HepG2 (cell line): ENCODE results near the gene NFYC. TPM values are rescaled to one million over a fixed set of nuclear protein-coding genes. Genes with fewer than 3 reads are reported as not detected.

ENCODE experiments used
- ATAC-seq: fragments of 200-7000 bp; cut with Tn5 transposase; 3 replicates; pipeline ENCODE4 v1.9.1; 2020; ENCODE audit warnings: mild to moderate bottlenecking, moderate library complexity
- BruUV-seq: library from RNA; stranded (reverse); fragments of 400-500 nt; replicated peaks from 2 replicates; lab custom pipeline; 2021; lab: Mats Ljungman, UMichigan
- CTCF ChIA-PET: fragments of 300-600 bp; formaldehyde crosslinking; extraction: SDS; loops from one replicate; lab custom pipeline; 2021; ENCODE audit warnings: low total read pairs, inconsistent platforms, low intra/inter-chr PET ratio; lab: Yijun Ruan, JAX
- POLR2A ChIA-PET: fragments of 350-600 bp; sonication (Branson Sonifier 250); formaldehyde crosslinking; loops from one replicate; lab custom pipeline; 2020; ENCODE audit warnings: antibody characterized with exemption, inconsistent platforms; lab: Yijun Ruan, JAX
- DNase-seq: peaks from one replicate; pipeline ENCODE4 v3.0.0-alpha.2; 2015; ENCODE audit warnings: low spot score
- FAIRE-seq: peaks from 3 replicates; lab custom pipeline; 2011; peaks lifted over from hg19 to GRCh38; lab: Jason Lieb, UNC
- H2AFZ ChIP-seq: one replicate; pipeline ENCODE4 v1.6.1; 2011; ENCODE audit warnings: low read length, inconsistent platforms
- H3K27ac ChIP-seq: fragments of 300-600 bp; 3 replicates; pipeline ENCODE4 v1.8.0; 2011; ENCODE audit warnings: mixed run types, mild to moderate bottlenecking, mixed read lengths, low read length, inconsistent platforms; ENCODE audit not compliant: insufficient read depth; ENCODE audit errors: extremely low read length
- H3K27me3 ChIP-seq, 2 experiments: fragments of 200-600 bp in 1 of 2; 2 replicates in 1 of 2; 3 replicates in 1 of 2; pipeline versions ENCODE4 v1.6.0 to v1.8.0; 2011; ENCODE audit warnings: low read length in 2 of 2, mild to moderate bottlenecking in 2 of 2, moderate library complexity in 2 of 2, inconsistent platforms in 1 of 2; ENCODE audit not compliant: insufficient read depth in 2 of 2, control insufficient read depth in 1 of 2
- H3K36me3 ChIP-seq, 2 experiments: fragments of 200-600 bp in 1 of 2; replicated peaks in 1 of 2; 2 replicates in 1 of 2; 3 replicates in 1 of 2; pipeline versions ENCODE4 v1.5.1 to v1.8.0; 2011; ENCODE audit warnings: low read length in 2 of 2, inconsistent platforms in 1 of 2; ENCODE audit not compliant: insufficient read depth in 2 of 2, control insufficient read depth in 1 of 2
- H3K4me1 ChIP-seq: 2 replicates; pipeline ENCODE4 v1.5.1; 2012; ENCODE audit warnings: low read length, inconsistent platforms; ENCODE audit not compliant: insufficient read depth
- H3K4me2 ChIP-seq: 2 replicates; pipeline ENCODE4 v1.6.0; 2011; ENCODE audit warnings: low read depth, low read length, inconsistent platforms
- H3K4me3 ChIP-seq, 3 experiments: fragments of 200-600 bp in 1 of 3; sonication (generic), shearing (Covaris generic) in 1 of 3; replicated peaks in 1 of 3; 2 replicates each; pipeline ENCODE4 v1.5.1; 2011 to 2016; ENCODE audit warnings: low read length in 3 of 3, inconsistent platforms in 2 of 3, low read depth in 2 of 3, mild to moderate bottlenecking in 2 of 3, control low read depth in 1 of 3, mixed read lengths in 1 of 3; ENCODE audit not compliant: insufficient read depth in 1 of 3
- H3K79me2 ChIP-seq: one replicate; pipeline ENCODE4 v1.6.1; 2011; ENCODE audit warnings: low read length, inconsistent platforms; ENCODE audit not compliant: insufficient read depth
- H3K9ac ChIP-seq: 2 replicates; pipeline ENCODE4 v1.6.0; 2011; ENCODE audit warnings: mild to moderate bottlenecking, low read depth, low read length, inconsistent platforms; ENCODE audit not compliant: insufficient read depth
- H3K9me3 ChIP-seq: 2 replicates; pipeline ENCODE4 v1.5.1; 2012; ENCODE audit warnings: mild to moderate bottlenecking, low read length
- H4K20me1 ChIP-seq: 2 replicates; pipeline ENCODE4 v1.6.0; 2011; ENCODE audit warnings: inconsistent platforms, mild to moderate bottlenecking, low read length, moderate library complexity; ENCODE audit not compliant: insufficient read depth
- AHDC1 ChIP-seq: sonication (generic); formaldehyde crosslinking; IDR thresholded peaks from 2 replicates; pipeline ENCODE4 v1.5.1; 2020; ENCODE audit warnings: mild to moderate bottlenecking, missing genetic modification reagents, borderline replicate concordance
- ARID5B ChIP-seq: IDR thresholded peaks from 2 replicates; pipeline ENCODE4 v1.4.0; 2020; ENCODE audit warnings: mild to moderate bottlenecking, missing genetic modification reagents
- ESRRA ChIP-seq: sonication (generic); formaldehyde crosslinking; IDR thresholded peaks from 2 replicates; pipeline ENCODE4 v1.5.1; 2020; ENCODE audit warnings: mild to moderate bottlenecking, low read depth, missing genetic modification reagents
- GABPA ChIP-seq, 2 experiments: IDR thresholded peaks; 2 replicates each; pipeline ENCODE4 v1.6.1; 2011 to 2016; ENCODE audit warnings: low read depth in 2 of 2, low read length in 1 of 2, missing biosample characterization in 1 of 2, missing genetic modification characterization in 1 of 2
- NCOA2 ChIP-seq: sonication (generic); formaldehyde crosslinking; IDR thresholded peaks from 2 replicates; pipeline ENCODE4 v1.8.0; 2022; ENCODE audit warnings: inconsistent platforms
- RCOR2 ChIP-seq: IDR thresholded peaks from 2 replicates; pipeline ENCODE4 v1.6.1; 2016; ENCODE audit warnings: missing biosample characterization, missing genetic modification reagents
- SOX13 ChIP-seq, 3 experiments: fragments of 450-650 bp in 1 of 3; sonication (generic) in 1 of 3; formaldehyde crosslinking in 1 of 3; IDR thresholded peaks in 2 of 3; conservative IDR thresholded peaks in 1 of 3; 2 replicates each; pipeline versions ENCODE4 v1.5.0 to v1.6.1; 2016 to 2020; ENCODE audit warnings: antibody characterized with exemption in 1 of 3, mild to moderate bottlenecking in 1 of 3, missing compliant biosample characterization in 1 of 3, missing genetic modification reagents in 1 of 3, moderate library complexity in 1 of 3
- SOX6 ChIP-seq, 2 experiments: fragments of 450-650 bp in 1 of 2; sonication (generic) in 1 of 2; formaldehyde crosslinking in 1 of 2; IDR thresholded peaks; 2 replicates each; pipeline versions ENCODE4 v1.4.0 to v1.6.1; 2017 to 2020; ENCODE audit warnings: antibody characterized with exemption in 1 of 2, mild to moderate bottlenecking in 1 of 2, missing genetic modification reagents in 1 of 2
- STAT5B ChIP-seq: sonication (generic); formaldehyde crosslinking; IDR thresholded peaks from 2 replicates; pipeline ENCODE4 v1.4.0; 2020; ENCODE audit warnings: missing genetic modification reagents
- TEAD3 ChIP-seq: optimal IDR thresholded peaks from 2 replicates; pipeline ENCODE3; 2016; ENCODE audit warnings: borderline replicate concordance
- ZNF121 ChIP-seq: sonication (generic); formaldehyde crosslinking; IDR thresholded peaks from 2 replicates; pipeline ENCODE4 v1.5.0; 2020; ENCODE audit warnings: mild to moderate bottlenecking, missing genetic modification reagents
- ZNF792 ChIP-seq: IDR thresholded peaks from 2 replicates; pipeline ENCODE4 v1.6.1; 2016
- WGBS: methylation state at CpG from one replicate; pipeline ENCODE4 v1.1.6; 2017; ENCODE audit warnings: low lambda C conversion rate; 5-methylcytosine and 5-hydroxymethylcytosine counted together
- in situ Hi-C: cut with HindIII; loops from 2 replicates; pipeline ENCODE4 v1.10.0; 2017; ENCODE audit warnings: low pct_unique_long_range_greater_than_20kb; ENCODE audit not compliant: extremely low pct_ligation_motif_present
- intact Hi-C: fragments of 100-400 bp; cut with micrococcal nuclease; formaldehyde crosslinking; loops from one replicate; pipeline ENCODE4 v1.10.0; 2022; ENCODE audit not compliant: unreplicated experiment
- polyA plus RNA-seq, 8 experiments: library from polyadenylated mRNA; depleted of rRNA in 3 of 8; stranded (reverse) in 7 of 8; unstranded in 1 of 8; fragments of >200 nt; fragmentation: Illumina TruSeq in 4 of 8; extraction: Trizol in 4 of 8; gene quantifications; 2 replicates each; pipeline versions ENCODE4 v1.2.1 to v1.2.3, GENCODE V29; 2011 to 2016; ENCODE audit warnings: low read depth in 4 of 8, missing spikeins in 1 of 8, mixed read lengths in 1 of 8; ENCODE audit not compliant: insufficient read depth in 1 of 8
- total RNA-seq, 5 experiments: library from RNA; depleted of rRNA; stranded (reverse); fragments of >200 nt; fragmentation: Illumina TruSeq; extraction: Trizol; gene quantifications; 2 replicates each; pipeline ENCODE4 v1.2.3, GENCODE V29; 2016; ENCODE audit warnings: low read depth in 1 of 5

The NFYC gene
- total and polyA plus RNA-seq, 2 of the 13 experiments (the other 11 are each of a cell fraction or from before 2014, with no cell fraction given): 33.9 to 73.7 TPM

GRCh38 chr1:40758578-40759343 is 67.3 kb downstream of the NFYC start:
- DNase-seq (peak; percentile 93), FAIRE-seq (peak; percentile 95), ATAC-seq (peak; percentile 93)
- peaks cover 2% of the 10 kb centered on the region for H3K79me2 ChIP-seq
- no peak overlapping the region for H2AFZ ChIP-seq
- peak overlapping the region; percentile 89 for H3K27ac ChIP-seq
- WGBS: 34% methylated on average over 6 of the region's 6 CpGs
- H3K9me3 ChIP-seq: no peaks in the 10 kb centered on the region
- peak overlapping the region; percentile 57 for H3K9ac ChIP-seq
- TSS peak; percentile 27 for BruUV-seq
- H3K4me2 ChIP-seq: peak overlapping the region; percentile 64
- intact Hi-C loops: loop anchor here (5.0 kb wide), 1 partner anchor 66 kb away; the partner anchor contains the start of gene NFYC
- in situ Hi-C loops: no loop called here
- ChIA-PET CTCF (no interaction called here), POLR2A (interaction anchor here (0.7 to 4.6 kb wide), 13 partner anchors 9 to 68 kb away, joined by 3 to 91 read pairs (median 5); partner anchors contain the start of gene NFYC)
- H3K36me3 ChIP-seq: peaks cover 22 to 70% of the 10 kb centered on the region in 2 experiments
- no peaks in the 10 kb centered on the region for H3K27me3 ChIP-seq
- H3K4me3 ChIP-seq: peak overlapping the region in 1 of 3 experiments; percentile 1; a peak in 1 of 6 replicates
- peaks cover 54% of the 10 kb centered on the region for H3K4me1 ChIP-seq
- H4K20me1 ChIP-seq: no peaks in the 10 kb centered on the region
- TF ChIP-seq ZNF121 (peak; percentile 98), ZNF792 (CRISPR knock-in tag) (peak; percentile 91), TEAD3 (CRISPR knock-in tag) (peak; percentile 74), SOX13 (IDR thresholded peaks at IDR 0.05) (no peak), SOX13 (CRISPR knock-in tag; conservative IDR thresholded peaks at IDR 0.05 in 1 of 2, IDR thresholded peaks at IDR 0.05 in 1 of 2) (peak in 1 of 2 experiments; percentile 65; a peak in 2 of 4 replicates), ESRRA (peak; percentile 82; the same call in 1 of the 2 replicates), ARID5B (CRISPR knock-in tag) (peak; percentile 81), SOX6 (IDR thresholded peaks at IDR 0.05) (no peak), SOX6 (CRISPR knock-in tag; IDR thresholded peaks at IDR 0.05) (peak; percentile 75), NCOA2 (peak; percentile 88), AHDC1 (peak; percentile 63; the same call in 1 of the 2 replicates), RCOR2 (CRISPR knock-in tag) (peak; percentile 73; the same call in 1 of the 2 replicates), GABPA (IDR thresholded peaks at IDR 0.05; ENCODE audit: low read depth, low read length) (no peak), GABPA (CRISPR knock-in tag; IDR thresholded peaks at IDR 0.05; ENCODE audit: low read depth) (peak; percentile 13; the same call in 1 of the 2 replicates), STAT5B (CRISPR knock-in tag) (no peak)
